ENCODE measurements around the gene ERICH2.

DNA sequence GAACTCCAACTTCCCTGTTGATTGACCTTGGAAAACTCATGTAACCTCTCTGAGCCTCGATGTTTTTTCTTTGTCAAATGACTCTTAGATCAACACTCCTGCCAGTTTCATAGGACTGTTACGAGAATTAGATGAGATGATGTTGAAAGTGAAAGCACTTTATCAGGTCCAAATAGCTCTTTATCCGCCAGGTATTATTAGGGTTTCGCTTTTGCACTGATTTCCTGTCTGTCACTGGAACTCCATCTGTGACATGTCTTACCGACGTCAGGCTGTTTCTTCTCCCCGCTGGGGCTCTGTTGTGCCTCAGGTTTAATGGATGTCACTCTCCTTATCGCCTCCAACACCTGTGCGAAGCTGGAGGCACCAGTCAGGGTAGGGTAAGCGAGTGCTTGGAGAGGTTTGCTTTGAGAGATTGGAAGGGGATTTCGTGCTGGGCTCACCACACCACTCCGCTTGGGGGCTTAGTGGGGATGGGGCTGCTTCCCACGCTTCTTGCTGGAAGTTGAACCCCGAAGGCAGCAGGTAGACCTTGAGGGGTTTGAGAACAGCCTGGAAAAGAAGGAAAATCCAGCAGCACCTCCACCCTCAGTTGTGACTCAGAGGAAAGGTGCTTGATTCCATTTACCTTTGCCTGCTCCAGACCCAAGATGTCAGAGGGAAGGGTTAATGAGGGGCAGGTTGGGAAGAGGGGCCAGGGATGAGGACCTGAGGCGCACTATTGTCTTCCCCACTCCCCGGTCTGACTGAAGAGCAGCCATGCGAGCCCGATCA is 50.8 kb downstream of the ERICH2 start:
- TF ChIP-seq YY1 (IDR thresholded peaks at IDR 0.05; ENCODE audit: insufficient read depth, insufficient read length) (no peak), ZNF274 (IDR thresholded peaks at IDR 0.05; ENCODE audit: low read depth, low read length) (no peak), SUZ12 (IDR thresholded peaks at IDR 0.05; ENCODE audit: extremely low read depth, insufficient read depth, insufficient read length) (no peak)
